GM18520 (cell line): ENCODE measurements around the gene MCCC1.

Experiments
- ATAC-seq: cut with Tn5 transposase; IDR thresholded peaks from one replicate; pipeline ENCODE4 v1.9.1; 2021; ENCODE audit not compliant: unreplicated experiment

Gene MCCC1

DNA sequence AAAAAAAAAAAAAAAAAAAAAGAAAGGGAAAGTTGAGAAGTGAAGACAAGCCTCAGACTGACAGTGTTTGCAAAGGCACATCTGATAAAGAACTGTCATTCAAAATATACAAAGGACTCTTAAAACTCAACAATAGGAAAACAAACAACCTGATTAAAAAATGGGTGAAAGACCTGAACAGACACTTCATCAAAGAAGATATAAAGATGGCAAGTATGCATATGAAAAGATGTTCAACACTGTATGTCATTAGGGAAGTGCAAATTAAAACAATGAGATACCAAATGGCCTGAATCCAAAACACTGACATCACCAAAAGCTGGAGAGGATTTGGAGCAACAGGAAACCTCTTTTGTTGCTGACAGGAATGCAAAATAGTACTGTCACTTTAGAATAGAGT is 48.6 kb downstream of the MCCC1 start:
- no peak for ATAC-seq

DNA sequence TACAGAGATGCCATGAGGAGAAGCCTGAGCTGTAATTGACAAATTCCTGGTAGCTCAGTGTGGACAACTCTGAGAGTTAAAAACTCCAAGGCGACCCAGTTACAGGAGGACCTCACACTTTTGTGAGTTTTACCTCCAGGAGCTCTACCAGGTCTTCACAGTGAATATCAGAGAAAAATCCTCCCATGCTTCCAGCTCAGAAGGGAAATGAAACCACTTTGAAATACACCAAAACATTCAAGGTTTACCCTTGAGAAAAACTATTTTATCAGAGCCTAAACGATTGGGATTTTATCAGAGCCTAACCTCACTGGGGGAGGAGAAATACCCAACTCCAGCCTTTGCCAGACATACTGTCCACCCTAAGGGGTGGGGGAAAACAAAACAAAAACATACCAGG is 52.4 kb downstream of the MCCC1 start:
- no peak for ATAC-seq

- peak; percentile 90 for ATAC-seq
Measured at GRCh38 chr3:183044547-183045229, 54.6 kb downstream of the MCCC1 start.

- ATAC-seq, result no peak
Measured at GRCh38 chr3:183038757-183039156, 60.5 kb downstream of the MCCC1 start.

GRCh38 chr3:183038221-183038620 is 61.1 kb downstream of the MCCC1 start:
- ATAC-seq, result no peak

DNA sequence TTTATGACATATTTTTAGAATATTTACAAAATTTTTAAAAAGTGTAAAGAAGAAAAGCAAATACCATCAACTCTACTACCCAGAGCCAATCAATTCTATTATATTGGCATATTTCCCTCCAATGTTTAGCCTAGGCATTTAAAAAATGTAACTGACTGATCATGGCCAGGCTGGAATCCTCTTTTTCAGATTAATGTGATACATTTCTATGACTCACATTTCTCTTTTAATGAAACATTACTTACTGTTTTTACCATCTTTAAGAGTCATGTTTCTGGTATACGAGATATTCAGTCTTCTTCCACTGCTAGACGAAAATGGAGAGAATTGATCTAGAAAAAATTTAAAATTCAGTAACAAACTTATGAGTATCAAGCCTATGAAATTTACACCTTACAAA is 65.5 kb downstream of the MCCC1 start:
- no peak for ATAC-seq

DNA sequence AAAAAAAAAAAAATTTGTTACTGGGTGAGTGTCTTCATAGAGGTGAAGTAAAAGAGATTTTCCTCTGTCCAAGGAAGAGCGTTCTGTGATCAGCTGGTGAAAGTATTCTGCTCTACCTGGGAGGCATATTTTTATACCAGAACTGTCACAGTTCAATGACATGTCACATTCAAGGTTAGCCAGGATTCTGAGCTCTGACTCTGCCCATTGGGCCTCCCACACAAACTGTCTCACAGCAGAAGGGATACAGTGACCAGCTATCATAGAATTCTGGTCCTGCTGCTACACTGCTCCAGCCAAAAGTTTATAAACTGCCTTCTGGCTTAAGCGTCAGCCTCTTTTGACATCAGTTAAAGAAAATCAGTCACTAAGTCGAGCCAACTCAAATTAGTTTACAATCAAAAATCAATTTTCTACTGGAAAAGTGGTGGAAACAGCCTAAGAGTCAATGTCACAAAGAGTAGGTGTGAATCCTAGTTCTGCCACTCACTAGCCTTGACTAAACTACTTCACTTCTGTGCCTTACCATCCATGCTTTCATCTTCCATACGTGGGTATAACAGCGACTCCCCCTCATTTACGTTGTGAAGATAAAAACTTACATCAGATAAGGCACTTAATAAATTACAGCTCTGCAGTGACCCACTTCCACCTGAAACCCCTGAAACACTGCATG is 66.3 kb downstream of the MCCC1 start:
- ATAC-seq, result no peak

DNA sequence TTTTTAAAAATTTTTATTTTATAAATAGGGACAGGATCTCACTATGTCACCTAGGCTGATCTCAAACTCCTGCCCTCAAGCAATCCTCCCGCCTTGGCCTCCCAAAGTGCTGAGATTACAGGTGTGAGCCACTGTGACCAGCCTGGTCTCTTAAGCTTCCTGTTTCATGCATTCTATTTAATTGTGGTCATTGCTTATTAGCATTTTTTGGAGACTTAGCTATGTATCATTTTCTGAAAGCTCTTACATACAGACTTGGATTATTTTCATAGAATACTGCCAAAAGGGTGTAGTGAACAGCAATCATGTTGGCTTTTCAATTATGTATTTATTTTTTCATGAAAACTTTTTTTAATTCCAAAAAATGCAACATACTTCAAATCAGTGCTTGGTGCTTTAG is 67.5 kb downstream of the MCCC1 start:
- ATAC-seq, result no peak

DNA sequence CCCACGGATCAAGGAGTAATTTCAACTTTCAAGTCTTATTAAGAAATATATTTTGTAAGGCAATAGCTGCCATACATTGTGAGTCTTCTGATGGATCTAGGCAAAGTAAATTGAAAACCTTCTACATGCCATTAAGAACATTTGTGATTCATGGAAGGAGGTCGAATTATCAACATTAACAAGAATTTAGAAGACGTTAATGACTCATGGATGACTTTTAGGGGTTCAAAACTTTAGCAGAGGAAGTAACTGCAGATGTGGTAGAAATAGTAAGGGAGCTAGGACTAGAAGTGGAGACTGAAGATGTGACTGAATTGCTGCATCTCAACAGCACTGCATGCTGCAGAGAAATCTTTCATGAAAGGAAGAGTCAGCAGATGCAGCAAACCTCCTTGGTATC is 70.9 kb downstream of the MCCC1 start:
- no peak for ATAC-seq

- ATAC-seq, result no peak
Measured at GRCh38 chr3:183027276-183027675, 72.0 kb downstream of the MCCC1 start.

GRCh38 chr3:183022936-183023516 is 76.3 kb downstream of the MCCC1 start:
- ATAC-seq, result no peak

DNA sequence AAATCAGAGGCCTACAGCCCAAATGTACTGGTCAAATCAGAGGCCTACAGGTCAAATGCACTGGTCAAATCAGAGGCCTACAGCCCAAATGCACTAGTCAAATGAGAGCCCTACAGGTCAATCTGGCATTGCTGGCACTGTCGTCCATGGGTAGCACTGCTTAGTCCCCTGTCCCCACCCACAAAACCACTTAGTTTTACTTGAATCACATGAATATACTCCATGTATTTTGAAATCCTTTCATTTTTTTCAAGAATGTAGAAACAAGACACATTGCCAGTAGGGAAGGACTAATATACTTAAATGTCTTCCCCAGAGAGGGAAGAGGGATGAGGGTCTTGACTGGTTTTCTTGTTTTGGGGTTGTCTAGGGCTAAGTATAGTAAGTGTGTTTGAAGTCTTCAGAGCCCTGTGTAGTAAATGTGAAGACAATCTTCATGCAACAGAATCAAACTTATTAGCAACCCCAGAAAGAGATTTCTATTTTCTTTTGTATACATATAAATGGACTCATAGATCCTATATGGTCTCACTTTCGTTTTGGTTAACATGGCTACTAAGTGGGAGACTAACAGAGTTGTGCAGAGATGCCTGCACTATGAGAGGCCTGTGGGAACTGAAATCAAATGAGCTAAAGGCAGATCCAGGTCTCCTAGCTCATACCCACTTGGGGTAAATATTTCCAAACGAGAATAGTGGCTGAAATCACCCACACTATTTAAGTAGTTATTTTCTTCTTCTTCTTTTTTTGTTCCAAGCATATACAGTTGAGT is 80.7 kb downstream of the MCCC1 start:
- ATAC-seq, result no peak

DNA sequence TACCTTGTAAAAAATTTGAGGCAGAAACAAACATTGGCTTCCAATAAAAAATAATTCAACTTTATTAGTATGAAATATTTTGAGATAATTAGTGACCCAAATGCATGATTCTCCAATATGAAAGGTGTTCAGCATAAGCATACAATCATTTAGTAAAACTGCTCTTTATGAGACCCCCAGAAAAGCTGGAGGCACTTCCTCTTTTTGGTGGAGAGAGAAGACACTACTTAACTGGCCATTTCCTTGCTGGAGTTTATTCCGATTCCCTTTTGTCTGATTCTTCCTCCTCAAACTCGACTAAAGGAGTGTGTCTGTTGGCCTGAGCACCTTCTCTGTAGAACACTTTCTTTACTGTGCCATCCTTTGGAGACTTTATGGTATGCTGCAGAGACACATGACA is 84.1 kb downstream of the MCCC1 start:
- no peak for ATAC-seq

- no peak for ATAC-seq
Measured at GRCh38 chr3:183013856-183014255, 85.4 kb downstream of the MCCC1 start.

DNA sequence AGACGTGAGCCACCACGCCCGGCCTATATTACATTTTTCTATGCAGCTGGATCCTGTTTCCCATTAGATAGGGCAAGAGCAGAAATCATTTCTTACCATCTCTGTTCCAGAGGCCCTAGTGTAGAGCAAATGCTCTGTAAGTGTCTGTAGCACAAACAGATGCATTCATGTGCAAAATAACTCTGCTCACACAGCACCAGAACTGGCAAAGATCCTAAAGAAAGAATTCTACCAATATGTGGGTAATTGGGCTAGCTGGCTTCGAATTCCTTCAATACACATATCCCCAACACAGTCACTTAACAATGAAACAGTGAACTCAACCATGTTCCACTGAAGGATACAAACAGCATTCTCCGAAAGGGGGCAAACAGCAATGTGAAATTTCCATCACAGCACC is 86.2 kb downstream of the MCCC1 start:
- no peak for ATAC-seq

GRCh38 chr3:183008800-183009199 is 90.5 kb downstream of the MCCC1 start:
- ATAC-seq, result no peak

- no peak for ATAC-seq
Measured at GRCh38 chr3:183008303-183008702, 91.0 kb downstream of the MCCC1 start.

DNA sequence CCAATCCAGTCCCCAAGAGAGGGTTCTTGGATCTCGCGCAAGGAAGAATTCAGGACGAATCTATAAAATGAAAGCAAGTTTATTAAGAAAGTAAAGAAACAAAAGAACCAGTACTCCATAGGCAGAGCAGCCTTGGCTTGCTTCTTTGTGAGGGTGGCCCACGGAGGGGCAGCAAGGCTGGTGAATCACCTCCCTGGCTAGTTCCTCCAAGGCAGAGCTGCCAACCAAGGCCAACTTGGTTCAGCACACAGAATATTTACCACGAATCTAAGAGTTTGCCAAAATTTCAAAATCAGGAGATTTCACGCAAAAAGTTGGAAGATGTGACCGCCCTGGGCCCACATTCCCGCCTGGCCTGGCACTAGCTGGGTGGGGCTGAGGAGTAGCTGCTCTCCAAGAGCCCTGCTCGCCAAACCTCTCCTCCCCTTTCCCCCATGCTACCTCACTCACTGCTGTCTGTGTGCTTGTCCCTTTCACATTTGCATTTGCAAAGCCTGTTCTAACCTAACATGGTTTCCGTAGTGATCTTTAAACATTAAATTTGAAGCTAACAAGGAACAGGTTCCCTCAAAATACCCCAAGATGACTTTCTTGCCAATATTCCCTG is 92.8 kb downstream of the MCCC1 start:
- ATAC-seq, result no peak

GRCh38 chr3:182999767-183000166 is 99.5 kb downstream of the MCCC1 start:
- ATAC-seq, result no peak

DNA sequence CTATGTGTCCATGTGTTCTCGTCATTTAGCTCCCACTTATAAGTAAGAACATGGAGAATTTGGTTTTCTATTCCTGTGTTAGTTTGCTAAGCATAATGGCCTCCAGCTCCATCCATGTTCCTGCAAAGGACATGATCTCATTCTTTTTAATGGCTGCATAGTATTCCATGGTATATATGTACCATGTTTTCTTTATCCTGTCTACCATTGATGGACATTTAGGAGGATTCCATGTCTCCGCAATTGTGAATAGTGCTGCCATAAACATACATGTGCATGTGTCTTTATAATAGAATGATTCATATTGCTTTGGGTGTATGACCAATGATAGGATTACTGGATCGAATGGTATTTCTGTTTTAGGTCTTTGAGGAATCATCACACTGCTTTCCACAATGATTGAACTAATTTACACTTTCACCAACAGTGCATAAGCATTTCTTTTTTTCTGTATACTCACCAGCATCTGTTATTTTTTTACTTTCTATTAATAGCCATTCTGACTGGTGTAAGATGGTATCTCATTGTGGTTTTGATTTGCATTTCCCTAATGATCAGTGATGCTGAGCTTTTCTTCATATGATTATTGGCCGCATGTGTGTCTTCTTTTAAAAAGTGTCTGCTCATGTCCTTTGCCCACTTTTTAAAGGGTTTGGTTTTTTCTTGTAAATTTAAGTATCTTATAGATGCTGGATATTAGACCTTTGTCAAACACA is 105.7 kb downstream of the MCCC1 start:
- peak; percentile 49 for ATAC-seq

GRCh38 chr3:182989566-182989965 is 109.7 kb downstream of the MCCC1 start:
- ATAC-seq, result no peak
